Spleen (tissue), 11 donors: Measurements from ENCODE around the gene ARL14EPL. TPM values are rescaled to one million over a fixed set of nuclear protein-coding genes. Genes with fewer than 3 reads are reported as not detected.
"Not testable (repeated sequence)": the region's sequence is repeated elsewhere in the genome, so short reads cannot be mapped to it uniquely, and the experiment has no call there.

Experiments
- DNase-seq: peaks from one replicate; pipeline ENCODE4 v3.0.0-alpha.2; 2020
- H3K27ac ChIP-seq, 8 donors: fragments of 200-600 bp; sonication (generic) in 7 of 8; 1 replicate in 4 of 8; 2 replicates in 4 of 8; pipeline versions ENCODE4 v1.5.0 to v1.8.0; 2016 to 2021; ENCODE audit warnings: inconsistent platforms in 4 of 8, mild to moderate bottlenecking in 4 of 8, moderate library complexity in 1 of 8
- H3K27me3 ChIP-seq, 7 donors: fragments of 200-600 bp; sonication (generic) in 6 of 7; replicated peaks in 1 of 7; 1 replicate in 4 of 7; 2 replicates in 3 of 7; pipeline versions ENCODE4 v1.5.0 to v1.8.0; 2016 to 2021; ENCODE audit warnings: inconsistent platforms in 3 of 7, mild to moderate bottlenecking in 1 of 7
- H3K36me3 ChIP-seq, 6 donors: fragments of 200-600 bp; sonication (generic) in 5 of 6; 1 replicate in 4 of 6; 2 replicates in 2 of 6; pipeline versions ENCODE4 v1.5.0 to v1.8.0; 2016 to 2021; ENCODE audit warnings: inconsistent platforms in 2 of 6
- H3K4me1 ChIP-seq, 6 donors: fragments of 200-600 bp; sonication (generic) in 5 of 6; 1 replicate in 3 of 6; 2 replicates in 3 of 6; pipeline versions ENCODE4 v1.5.0 to v1.8.0; 2016 to 2021; ENCODE audit warnings: inconsistent platforms in 3 of 6
- H3K4me3 ChIP-seq, 8 donors: fragments of 200-600 bp; sonication (generic) in 7 of 8; 1 replicate in 4 of 8; 2 replicates in 4 of 8; pipeline versions ENCODE4 v1.5.0 to v1.8.0; 2016 to 2021; ENCODE audit warnings: inconsistent platforms in 4 of 8, mild to moderate bottlenecking in 4 of 8, moderate library complexity in 2 of 8
- H3K9me3 ChIP-seq, 8 donors: fragments of 200-600 bp; sonication (generic) in 7 of 8; 1 replicate in 4 of 8; 2 replicates in 4 of 8; pipeline versions ENCODE4 v1.5.0 to v1.8.0; 2016 to 2021; ENCODE audit warnings: inconsistent platforms in 4 of 8
- POLR2A ChIP-seq, 3 donors: fragments of 450-650 bp; IDR thresholded peaks; one replicate each; pipeline ENCODE4 v1.5.1; 2017; ENCODE audit warnings: antibody characterized with exemption in 3 of 3, mild to moderate bottlenecking in 1 of 3
- POLR2AphosphoS5 ChIP-seq, 3 donors: sonication (generic); formaldehyde crosslinking; IDR thresholded peaks; one replicate each; pipeline ENCODE4 v1.5.1; 2017; ENCODE audit warnings: antibody characterized with exemption in 3 of 3
- WGBS, 5 donors: extraction: QIAGEN DNeasy Blood & Tissue Kit in 3 of 5; methylation state at CpG; one replicate each; pipeline versions ENCODE4 v1.1.5 to v1.1.7; 2013 to 2018; 5-methylcytosine and 5-hydroxymethylcytosine counted together
- intact Hi-C: fragments of 100-400 bp; cut with DNase I; formaldehyde crosslinking; loops from one replicate; pipeline ENCODE4 v1.15.0; 2023; ENCODE audit warnings: low total_unique reads
- polyA plus RNA-seq, 3 donors: library from polyadenylated mRNA; stranded (reverse); fragments of 200-250 nt; gene quantifications; one replicate each; pipeline ENCODE4 v1.2.1, GENCODE V29; 2013
- total RNA-seq, 7 donors: library from RNA; depleted of rRNA in 3 of 7; stranded (reverse); fragments of >200 nt in 3 of 7; fragmentation: NEBNext Ultra II Directional in 4 of 7; extraction: Animal tissue kit (Norgen Biotek cat#: 25700) in 4 of 7; gene quantifications; one replicate each; pipeline versions ENCODE4 v1.1.0 to v1.2.1, GENCODE V29; 2016 to 2021
- TF ChIP-seq, protein P1 (sequence below), 11 experiments: fragments of 200-600 bp in 7 of 11; fragments of 450-650 bp in 4 of 11; sonication (generic) in 4 of 11; IDR thresholded peaks in 8 of 11; conservative IDR thresholded peaks in 3 of 11; 1 replicate in 7 of 11; 2 replicates in 4 of 11; pipeline versions ENCODE4 v1.4.0 to v1.8.0; 2016 to 2021; ENCODE audit warnings: antibody characterized with exemption in 11 of 11, inconsistent platforms in 4 of 11, mild to moderate bottlenecking in 1 of 11
- donor health status: healthy with polysubstance abuse.
- donor health status: DM: no; HTN: no; CAD: no; lungs with moderate emphysema.
- donor health status: DM: no; HTN: no; CAD: no.
- donor health status: Bipolar disorder and iron deficiency.
- donor health status: healthy.
- donor health status: DM: no; HTN: no; CAD: no.
- donor health status: DM: yes; HTN: yes; CAD: no.

Gene ARL14EPL
- total and polyA plus RNA-seq, 10 donors = 0.09 to 2.9 TPM; not detected in 8

DNA sequence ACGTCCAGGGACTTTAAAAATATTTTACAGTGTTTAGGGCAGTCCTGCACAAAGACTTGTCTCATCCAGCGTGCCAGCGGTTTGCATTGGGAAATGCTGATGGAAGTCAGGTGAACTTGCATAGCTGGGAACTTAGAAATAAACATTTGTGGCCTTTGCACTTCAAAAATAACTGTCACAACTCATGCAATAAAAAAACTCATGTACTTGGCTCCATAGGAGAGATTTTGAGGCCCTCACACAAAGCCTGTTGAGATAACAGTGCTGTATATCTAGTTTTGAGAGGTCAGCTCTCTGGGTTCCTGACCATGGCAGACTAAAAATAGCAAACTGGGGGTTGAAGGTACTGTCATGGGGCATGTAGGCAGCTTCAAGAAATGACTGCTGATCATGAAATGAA is 58.0 kb downstream of the ARL14EPL start:
- no peaks in the 10 kb centered on the region for H3K9me3 ChIP-seq
- no peak for DNase-seq
- no peak overlapping the region for H3K4me3 ChIP-seq
- TF ChIP-seq POLR2A (IDR thresholded peaks at IDR 0.05) (no peak), POLR2AphosphoS5 (IDR thresholded peaks at IDR 0.05) (no peak)
- TF ChIP-seq, protein P1, sequence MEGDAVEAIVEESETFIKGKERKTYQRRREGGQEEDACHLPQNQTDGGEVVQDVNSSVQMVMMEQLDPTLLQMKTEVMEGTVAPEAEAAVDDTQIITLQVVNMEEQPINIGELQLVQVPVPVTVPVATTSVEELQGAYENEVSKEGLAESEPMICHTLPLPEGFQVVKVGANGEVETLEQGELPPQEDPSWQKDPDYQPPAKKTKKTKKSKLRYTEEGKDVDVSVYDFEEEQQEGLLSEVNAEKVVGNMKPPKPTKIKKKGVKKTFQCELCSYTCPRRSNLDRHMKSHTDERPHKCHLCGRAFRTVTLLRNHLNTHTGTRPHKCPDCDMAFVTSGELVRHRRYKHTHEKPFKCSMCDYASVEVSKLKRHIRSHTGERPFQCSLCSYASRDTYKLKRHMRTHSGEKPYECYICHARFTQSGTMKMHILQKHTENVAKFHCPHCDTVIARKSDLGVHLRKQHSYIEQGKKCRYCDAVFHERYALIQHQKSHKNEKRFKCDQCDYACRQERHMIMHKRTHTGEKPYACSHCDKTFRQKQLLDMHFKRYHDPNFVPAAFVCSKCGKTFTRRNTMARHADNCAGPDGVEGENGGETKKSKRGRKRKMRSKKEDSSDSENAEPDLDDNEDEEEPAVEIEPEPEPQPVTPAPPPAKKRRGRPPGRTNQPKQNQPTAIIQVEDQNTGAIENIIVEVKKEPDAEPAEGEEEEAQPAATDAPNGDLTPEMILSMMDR (IDR thresholded peaks at IDR 0.05 in 8 of 11, conservative IDR thresholded peaks at IDR 0.05 in 3 of 11) = no peak
- peaks cover 0 to 76% (median 42%) of the 10 kb centered on the region in 6 donors for H3K36me3 ChIP-seq
- peaks cover 10 to 33% (median 21%) of the 10 kb centered on the region in 6 donors for H3K4me1 ChIP-seq
- no peak overlapping the region for H3K27ac ChIP-seq
- intact Hi-C loops = no loop called here
- H3K27me3 ChIP-seq = no peaks in the 10 kb centered on the region
- WGBS, 5 donors = 94 to 99% (median 96%) methylated on average over 3 of the region's 3 CpGs

DNA sequence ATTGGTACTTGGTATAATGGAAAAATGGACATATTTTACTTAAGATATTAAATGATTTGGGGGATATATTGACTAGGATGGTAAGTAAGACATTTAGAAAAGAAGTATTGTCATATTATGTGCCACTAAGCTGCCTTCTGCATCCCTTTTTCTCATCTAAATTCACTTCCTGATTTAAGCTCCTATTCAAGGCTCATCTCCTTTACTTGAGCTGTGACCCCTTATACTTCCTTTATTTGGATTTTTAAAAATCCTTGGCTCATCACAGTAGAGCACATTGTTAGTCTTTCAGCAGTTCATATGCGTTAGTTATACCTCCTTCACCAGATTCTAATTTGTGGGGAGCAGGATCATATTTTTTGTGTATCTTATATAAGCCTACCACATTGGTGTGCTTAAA is 59.1 kb downstream of the ARL14EPL start:
- TF ChIP-seq POLR2A (IDR thresholded peaks at IDR 0.05) (no peak), POLR2AphosphoS5 (IDR thresholded peaks at IDR 0.05) (no peak)
- TF ChIP-seq, protein P1 (IDR thresholded peaks at IDR 0.05 in 8 of 11, conservative IDR thresholded peaks at IDR 0.05 in 3 of 11) = no peak
- Histone ChIP-seq H3K27ac (no peak overlapping the region), H3K9me3 (no peaks in the 10 kb centered on the region), H3K4me1 (peaks cover 5 to 22% (median 13%) of the 10 kb centered on the region in 6 donors), H3K4me3 (no peak overlapping the region), H3K36me3 (peaks cover 0 to 86% (median 46%) of the 10 kb centered on the region in 6 donors), H3K27me3 (no peaks in the 10 kb centered on the region)
- intact Hi-C loops = no loop called here
- WGBS, 5 donors = 0 to 92% (median 2%) methylated on average over 1 of the region's 1 CpG
- DNase-seq = no peak

DNA sequence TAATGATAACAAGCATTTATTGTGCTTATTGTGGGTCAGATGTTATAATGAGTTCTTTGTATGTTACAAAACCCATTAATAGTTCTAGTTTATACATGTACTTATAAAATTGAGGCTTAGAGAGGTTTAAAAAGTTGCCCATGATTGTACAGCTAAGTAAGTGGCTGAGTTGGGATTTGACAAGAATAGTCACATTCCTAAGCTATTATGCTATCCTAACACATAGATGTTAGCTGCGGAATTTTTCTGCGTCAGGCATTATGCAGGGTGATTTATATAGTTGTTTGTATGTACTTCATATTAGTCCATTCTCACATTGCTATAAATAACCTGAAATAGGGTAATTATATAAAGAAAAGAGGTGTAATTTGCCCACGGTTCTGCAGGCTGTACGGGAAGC is 65.0 kb downstream of the ARL14EPL start:
- 96 to 99% (median 98%) methylated on average over 4 of the region's 4 CpGs for WGBS, 5 donors
- H3K4me1 ChIP-seq = no peaks in the 10 kb centered on the region
- no peak overlapping the region for H3K4me3 ChIP-seq
- intact Hi-C loops = no loop called here
- H3K9me3 ChIP-seq = peaks cover 0 to 4% (median 0%) of the 10 kb centered on the region in 8 donors
- DNase-seq = no peak
- TF ChIP-seq, protein P1 (IDR thresholded peaks at IDR 0.05 in 8 of 11, conservative IDR thresholded peaks at IDR 0.05 in 3 of 11) = no peak
- TF ChIP-seq POLR2A (IDR thresholded peaks at IDR 0.05) (no peak), POLR2AphosphoS5 (IDR thresholded peaks at IDR 0.05) (no peak)
- H3K27ac ChIP-seq = no peak overlapping the region
- peaks cover 0 to 98% (median 58%) of the 10 kb centered on the region in 6 donors for H3K36me3 ChIP-seq
- H3K27me3 ChIP-seq = no peaks in the 10 kb centered on the region

DNA sequence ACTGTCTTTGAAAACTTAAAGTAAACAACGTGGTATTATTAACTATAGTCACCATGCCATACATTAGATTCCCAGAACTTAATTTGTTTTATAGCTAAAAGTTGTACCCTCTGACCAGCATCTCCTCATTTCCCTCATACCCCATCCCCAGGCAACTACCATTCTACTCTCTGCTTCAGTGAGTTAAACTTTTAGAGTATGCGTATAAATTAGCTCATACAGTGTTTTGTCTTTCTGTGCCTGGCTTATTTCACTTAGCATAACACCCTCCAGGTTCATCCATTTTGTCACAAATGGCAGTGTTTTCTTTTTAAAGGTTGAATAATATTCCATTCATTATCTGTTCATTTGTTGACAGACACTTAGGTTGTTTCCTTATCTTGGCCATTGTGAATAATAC is 66.7 kb downstream of the ARL14EPL start:
- no peak for TF ChIP-seq POLR2A (IDR thresholded peaks at IDR 0.05)
- no peak for TF ChIP-seq POLR2AphosphoS5 (IDR thresholded peaks at IDR 0.05)
- TF ChIP-seq, protein P1 (IDR thresholded peaks at IDR 0.05 in 8 of 11, conservative IDR thresholded peaks at IDR 0.05 in 3 of 11) = no peak
- Histone ChIP-seq H3K27ac (no peak overlapping the region), H3K36me3 (peaks cover 0 to 88% (median 44%) of the 10 kb centered on the region in 6 donors), H3K27me3 (no peaks in the 10 kb centered on the region), H3K4me1 (no peaks in the 10 kb centered on the region), H3K9me3 (peaks cover 0 to 11% (median 0%) of the 10 kb centered on the region in 8 donors), H3K4me3 (no peak overlapping the region)
- 70 to 100% (median 99%) methylated on average over 2 of the region's 2 CpGs for WGBS, 5 donors
- no peak for DNase-seq
- intact Hi-C loops = no loop called here

DNA sequence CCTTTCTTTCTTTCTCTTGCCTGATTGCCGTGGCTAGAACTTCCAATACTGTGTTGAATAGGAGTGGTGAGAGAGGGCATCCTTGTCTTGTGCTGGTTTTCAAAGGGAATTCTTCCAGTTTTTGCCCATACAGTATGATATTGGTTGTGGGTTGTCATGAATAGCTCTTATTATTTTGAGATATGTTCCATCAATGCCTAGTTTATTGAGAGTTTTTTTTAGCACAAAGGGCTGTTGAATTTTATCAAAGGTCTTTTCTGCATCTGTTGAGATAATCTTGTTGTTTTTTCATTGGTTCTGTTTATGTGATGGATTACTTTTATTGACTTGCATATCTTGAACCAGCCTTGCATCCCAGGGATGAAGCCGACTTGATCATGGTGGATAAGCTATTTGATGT is 72.7 kb downstream of the ARL14EPL start:
- H3K4me3 ChIP-seq, intact Hi-C loops, H3K27me3 ChIP-seq, DNase-seq, H3K27ac ChIP-seq, H3K4me1 ChIP-seq: not testable (repeated sequence)
- WGBS, 5 donors = 92 to 100% (median 96%) methylated on average over 2 of the region's 2 CpGs
- Histone ChIP-seq H3K36me3 (peaks cover 0 to 65% (median 16%) of the 10 kb centered on the region in 6 donors), H3K9me3 (peaks cover 0 to 14% (median under 1%) of the 10 kb centered on the region in 8 donors)
